Upper lobe of left lung (tissue), 6 donors: Measurements from ENCODE around the gene EYS. TPM values are rescaled to one million over a fixed set of nuclear protein-coding genes. Genes with fewer than 3 reads are reported as not detected.

Experiments used
- ATAC-seq, 2 donors: fragments of 200-7000 bp; cut with Tn5 transposase; one replicate each; pipeline ENCODE4 v1.9.1; 2022; ENCODE audit warnings: mild to moderate bottlenecking in 2 of 2, moderate library complexity in 2 of 2; ENCODE audit not compliant: low FRiP score in 2 of 2
- DNase-seq, 2 donors: peaks; one replicate each; pipeline ENCODE4 v3.0.0-alpha.2; 2019 to 2020
- H3K27ac ChIP-seq, 4 donors: fragments of 200-600 bp; sonication (generic); one replicate each; pipeline ENCODE4 v1.5.1; 2016 to 2019
- H3K27me3 ChIP-seq, 4 donors: fragments of 200-600 bp; sonication (generic); one replicate each; pipeline ENCODE4 v1.5.1; 2017 to 2019
- H3K36me3 ChIP-seq, 4 donors: fragments of 200-600 bp; sonication (generic); one replicate each; pipeline ENCODE4 v1.5.1; 2016 to 2019
- H3K4me1 ChIP-seq, 4 donors: fragments of 200-600 bp; sonication (generic); one replicate each; pipeline ENCODE4 v1.5.1; 2018 to 2019
- H3K4me3 ChIP-seq, 4 donors: fragments of 200-600 bp; sonication (generic); one replicate each; pipeline ENCODE4 v1.5.1; 2017 to 2019; ENCODE audit warnings: mild to moderate bottlenecking in 2 of 4, moderate library complexity in 1 of 4
- H3K9me3 ChIP-seq, 4 donors: fragments of 200-600 bp; sonication (generic); one replicate each; pipeline ENCODE4 v1.5.1; 2018 to 2019
- EP300 ChIP-seq, 4 donors: sonication (generic); formaldehyde crosslinking; IDR thresholded peaks; one replicate each; pipeline ENCODE4 v1.5.1; 2017; ENCODE audit warnings: antibody characterized with exemption in 4 of 4, control low read depth in 2 of 4
- POLR2A ChIP-seq, 4 donors: fragments of 450-650 bp; IDR thresholded peaks; one replicate each; pipeline ENCODE4 v1.5.1; 2016 to 2017; ENCODE audit warnings: antibody characterized with exemption in 4 of 4, mild to moderate bottlenecking in 2 of 4
- POLR2AphosphoS5 ChIP-seq, 2 donors: sonication (generic); formaldehyde crosslinking; IDR thresholded peaks; one replicate each; pipeline ENCODE4 v1.5.1; 2017; ENCODE audit warnings: antibody characterized with exemption in 2 of 2
- WGBS, 2 donors: methylation state at CpG; one replicate each; pipeline ENCODE4 v1.1.5; 2017 to 2018; 5-methylcytosine and 5-hydroxymethylcytosine counted together
- total RNA-seq, 6 donors: library from RNA; depleted of rRNA in 4 of 6; stranded (reverse); fragments of >200 nt in 4 of 6; gene quantifications; one replicate each; pipeline versions ENCODE4 v1.1.0 to v1.2.1, GENCODE V29; 2016 to 2021
- TF ChIP-seq, protein P1 (sequence below), 6 experiments: fragments of 450-650 bp in 4 of 6; fragments of 200-600 bp in 2 of 6; sonication (generic) in 2 of 6; IDR thresholded peaks; one replicate each; pipeline ENCODE4 v1.5.1; 2016 to 2019; ENCODE audit warnings: antibody characterized with exemption in 6 of 6
- donor health status: DM: no; HTN: no; CAD: no; lungs with moderate emphysema.
- donor health status: DM: no; HTN: yes; CAD: no; lungs with severe emphysema.

Gene EYS
- total RNA-seq, 6 donors from 2014 or later, result under 0.01 to 0.46 (median 0.28) TPM; not detected in 2

DNA sequence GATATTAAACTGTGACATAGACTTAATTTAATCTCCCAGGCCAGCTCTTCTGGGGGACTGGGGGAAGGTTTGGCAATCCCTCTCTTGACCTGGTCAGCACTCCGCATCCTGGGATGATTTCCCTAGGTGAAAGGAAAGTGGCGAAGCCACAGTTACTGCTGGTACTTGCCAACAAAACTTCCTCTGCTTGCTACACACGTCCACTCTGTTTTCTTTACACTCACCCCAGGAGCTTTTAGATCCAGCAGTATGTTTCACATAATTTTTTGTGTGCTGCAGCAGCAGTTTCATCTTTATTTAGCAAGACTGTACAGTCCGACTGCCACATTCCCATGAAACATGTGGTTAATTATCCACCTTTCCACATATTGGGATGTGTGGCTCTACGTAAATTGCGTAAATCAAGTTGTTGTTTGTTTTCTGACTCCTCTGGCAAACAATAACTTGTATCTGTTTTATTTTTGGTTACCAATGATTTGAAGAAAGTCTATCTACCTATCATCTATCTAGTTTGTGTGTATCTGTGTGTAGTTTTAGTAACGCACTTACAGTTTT is 1787.4 kb downstream of the EYS start:
- Histone ChIP-seq H3K4me3 (no peak overlapping the region), H3K4me1 (no peaks in the 10 kb centered on the region), H3K9me3 (no peaks in the 10 kb centered on the region), H3K36me3 (no peaks in the 10 kb centered on the region), H3K27ac (no peak overlapping the region), H3K27me3 (no peaks in the 10 kb centered on the region)
- DNase-seq (no peak), ATAC-seq (no peak)
- 64 to 67% methylated on average over 7 of the region's 7 CpGs for WGBS, 2 donors
- TF ChIP-seq, protein P1, sequence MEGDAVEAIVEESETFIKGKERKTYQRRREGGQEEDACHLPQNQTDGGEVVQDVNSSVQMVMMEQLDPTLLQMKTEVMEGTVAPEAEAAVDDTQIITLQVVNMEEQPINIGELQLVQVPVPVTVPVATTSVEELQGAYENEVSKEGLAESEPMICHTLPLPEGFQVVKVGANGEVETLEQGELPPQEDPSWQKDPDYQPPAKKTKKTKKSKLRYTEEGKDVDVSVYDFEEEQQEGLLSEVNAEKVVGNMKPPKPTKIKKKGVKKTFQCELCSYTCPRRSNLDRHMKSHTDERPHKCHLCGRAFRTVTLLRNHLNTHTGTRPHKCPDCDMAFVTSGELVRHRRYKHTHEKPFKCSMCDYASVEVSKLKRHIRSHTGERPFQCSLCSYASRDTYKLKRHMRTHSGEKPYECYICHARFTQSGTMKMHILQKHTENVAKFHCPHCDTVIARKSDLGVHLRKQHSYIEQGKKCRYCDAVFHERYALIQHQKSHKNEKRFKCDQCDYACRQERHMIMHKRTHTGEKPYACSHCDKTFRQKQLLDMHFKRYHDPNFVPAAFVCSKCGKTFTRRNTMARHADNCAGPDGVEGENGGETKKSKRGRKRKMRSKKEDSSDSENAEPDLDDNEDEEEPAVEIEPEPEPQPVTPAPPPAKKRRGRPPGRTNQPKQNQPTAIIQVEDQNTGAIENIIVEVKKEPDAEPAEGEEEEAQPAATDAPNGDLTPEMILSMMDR (IDR thresholded peaks at IDR 0.05), result no peak
- no peak for TF ChIP-seq POLR2A (IDR thresholded peaks at IDR 0.05)

DNA sequence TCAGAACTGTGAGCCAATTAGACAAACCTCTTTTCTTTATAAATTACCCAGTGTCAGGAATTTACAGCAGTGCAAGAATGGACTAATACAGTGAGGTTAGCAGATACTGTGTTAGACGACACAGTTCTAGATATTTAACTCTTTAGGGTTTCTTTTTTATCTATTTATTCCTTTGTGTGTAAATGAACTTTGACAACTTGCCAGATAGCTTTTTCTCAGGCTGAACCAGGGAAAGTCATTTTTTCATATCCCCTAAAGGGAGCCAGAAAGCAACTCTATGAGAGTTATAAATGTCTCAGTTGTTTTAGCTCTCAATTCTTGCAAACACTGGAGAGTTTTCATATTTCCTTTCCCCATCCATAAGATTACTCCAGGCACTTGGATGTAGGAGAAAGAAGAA is 1794.1 kb downstream of the EYS start:
- DNase-seq (no peak), ATAC-seq (no peak)
- TF ChIP-seq POLR2A (IDR thresholded peaks at IDR 0.05) (no peak), POLR2AphosphoS5 (IDR thresholded peaks at IDR 0.05) (no peak), EP300 (IDR thresholded peaks at IDR 0.05) (no peak)
- TF ChIP-seq, protein P1 (IDR thresholded peaks at IDR 0.05), result no peak
- H3K4me3 ChIP-seq, result no peak overlapping the region
- WGBS, 2 donors, result 34 to 44% methylated on average over 1 of the region's 1 CpG
- H3K27ac ChIP-seq, result no peak overlapping the region
- no peaks in the 10 kb centered on the region for H3K27me3 ChIP-seq
- H3K36me3 ChIP-seq, result no peaks in the 10 kb centered on the region
- no peaks in the 10 kb centered on the region for H3K9me3 ChIP-seq
- no peaks in the 10 kb centered on the region for H3K4me1 ChIP-seq

DNA sequence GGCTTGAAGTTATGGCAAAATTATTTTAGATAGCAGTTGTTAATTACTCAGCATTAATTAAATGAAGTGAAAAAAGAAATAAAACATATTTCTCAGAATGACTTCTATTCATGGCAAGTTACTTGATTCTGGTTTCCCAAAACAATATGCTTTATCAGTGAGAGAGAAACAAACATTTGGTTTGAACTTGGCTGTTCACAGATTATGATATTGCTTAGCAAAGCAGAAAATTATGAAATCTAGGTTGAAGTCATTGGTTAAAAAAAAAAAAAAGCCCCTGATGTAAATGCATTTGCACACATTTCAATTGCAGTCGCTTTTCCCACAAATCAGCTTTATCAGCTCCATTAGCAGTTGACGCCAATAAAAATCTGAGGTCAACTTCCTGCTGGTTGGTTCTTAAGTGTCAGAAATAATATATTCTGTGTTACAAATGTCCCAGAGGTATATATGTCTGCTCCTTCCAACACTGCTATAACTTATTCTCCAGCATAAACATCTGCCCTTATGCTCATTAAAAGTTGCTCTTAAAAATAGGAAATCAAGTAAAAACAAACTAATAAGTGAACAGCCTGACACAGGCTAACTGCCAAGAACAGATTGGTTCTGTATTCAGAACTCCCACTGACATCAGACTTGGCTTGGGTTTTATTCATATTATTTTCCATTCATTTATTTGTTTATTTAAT is 1796.0 kb downstream of the EYS start:
- Histone ChIP-seq H3K27me3 (no peaks in the 10 kb centered on the region), H3K27ac (no peak overlapping the region), H3K9me3 (no peaks in the 10 kb centered on the region), H3K4me3 (no peak overlapping the region), H3K36me3 (no peaks in the 10 kb centered on the region), H3K4me1 (no peaks in the 10 kb centered on the region)
- DNase-seq (no peak), ATAC-seq (peak in 1 of 2 donors; percentile 71)
- TF ChIP-seq, protein P1 (IDR thresholded peaks at IDR 0.05), result no peak
- TF ChIP-seq EP300 (IDR thresholded peaks at IDR 0.05) (no peak), POLR2A (IDR thresholded peaks at IDR 0.05) (no peak), POLR2AphosphoS5 (IDR thresholded peaks at IDR 0.05) (no peak)
- WGBS, 2 donors, result 65 to 71% methylated on average over 2 of the region's 2 CpGs

DNA sequence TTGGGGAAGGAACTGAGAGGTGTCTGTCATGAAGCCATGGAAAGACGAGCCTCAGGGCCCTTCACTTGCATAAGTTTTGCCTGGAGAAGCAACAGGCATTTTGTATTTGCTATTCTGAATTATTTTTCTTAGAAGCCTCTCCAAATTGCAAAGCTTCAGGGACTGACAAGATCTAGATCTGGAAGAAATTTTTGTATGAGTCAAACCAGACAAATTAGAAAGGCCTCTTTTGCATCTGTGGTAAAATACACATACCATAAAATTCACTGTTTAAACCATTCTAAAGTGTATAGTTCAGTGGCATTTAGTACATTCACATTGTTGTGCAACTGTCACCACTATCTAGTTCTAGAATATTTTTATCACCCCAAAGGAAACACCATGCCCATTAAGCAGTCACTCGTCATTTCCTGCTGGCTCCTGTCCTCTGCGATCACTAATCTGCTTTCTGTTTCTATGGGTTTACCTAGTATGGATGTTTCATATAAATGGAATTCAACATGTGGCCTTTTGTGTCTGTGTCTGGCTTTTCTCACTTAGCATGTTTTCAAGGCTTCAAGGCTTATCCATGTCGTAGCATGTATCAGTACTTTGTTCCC is 1802.3 kb downstream of the EYS start:
- H3K4me1 ChIP-seq, result no peaks in the 10 kb centered on the region
- no peak overlapping the region for H3K4me3 ChIP-seq
- H3K27ac ChIP-seq, result no peak overlapping the region
- no peaks in the 10 kb centered on the region for H3K36me3 ChIP-seq
- WGBS, 2 donors, result 57 to 66% methylated on average over 4 of the region's 4 CpGs
- TF ChIP-seq EP300 (IDR thresholded peaks at IDR 0.05) (no peak), POLR2A (IDR thresholded peaks at IDR 0.05) (no peak), POLR2AphosphoS5 (IDR thresholded peaks at IDR 0.05) (no peak)
- TF ChIP-seq, protein P1 (IDR thresholded peaks at IDR 0.05), result no peak
- H3K9me3 ChIP-seq, result no peaks in the 10 kb centered on the region
- ATAC-seq (no peak), DNase-seq (no peak)
- H3K27me3 ChIP-seq, result no peaks in the 10 kb centered on the region
